Articular chondrocyte of knee joint (primary cell): ENCODE results near the gene GALNT4. TPM values are rescaled to one million over a fixed set of nuclear protein-coding genes. Genes with fewer than 3 reads are reported as not detected.

Source experiments
- small RNA-seq: library from RNA; depleted of rRNA; stranded (forward); fragments of <200 nt; gene quantifications from one replicate; pipeline ENCODE3, GENCODE V24; 2012
- total RNA-seq: library from RNA; depleted of rRNA; stranded (reverse); fragments of >200 nt; gene quantifications from 2 replicates; pipeline ENCODE4 v1.2.3, GENCODE V29; 2012

Gene GALNT4
- 23.3 and 31.1 TPM in 2 replicates for total RNA-seq

GRCh38 chr12:89524541-89525304 is at the start of gene GALNT4:
Gene GALNT4 (minus strand): TSS chr12:89524796. CDS start chr12:89524549, 247 bp downstream.

DNA sequence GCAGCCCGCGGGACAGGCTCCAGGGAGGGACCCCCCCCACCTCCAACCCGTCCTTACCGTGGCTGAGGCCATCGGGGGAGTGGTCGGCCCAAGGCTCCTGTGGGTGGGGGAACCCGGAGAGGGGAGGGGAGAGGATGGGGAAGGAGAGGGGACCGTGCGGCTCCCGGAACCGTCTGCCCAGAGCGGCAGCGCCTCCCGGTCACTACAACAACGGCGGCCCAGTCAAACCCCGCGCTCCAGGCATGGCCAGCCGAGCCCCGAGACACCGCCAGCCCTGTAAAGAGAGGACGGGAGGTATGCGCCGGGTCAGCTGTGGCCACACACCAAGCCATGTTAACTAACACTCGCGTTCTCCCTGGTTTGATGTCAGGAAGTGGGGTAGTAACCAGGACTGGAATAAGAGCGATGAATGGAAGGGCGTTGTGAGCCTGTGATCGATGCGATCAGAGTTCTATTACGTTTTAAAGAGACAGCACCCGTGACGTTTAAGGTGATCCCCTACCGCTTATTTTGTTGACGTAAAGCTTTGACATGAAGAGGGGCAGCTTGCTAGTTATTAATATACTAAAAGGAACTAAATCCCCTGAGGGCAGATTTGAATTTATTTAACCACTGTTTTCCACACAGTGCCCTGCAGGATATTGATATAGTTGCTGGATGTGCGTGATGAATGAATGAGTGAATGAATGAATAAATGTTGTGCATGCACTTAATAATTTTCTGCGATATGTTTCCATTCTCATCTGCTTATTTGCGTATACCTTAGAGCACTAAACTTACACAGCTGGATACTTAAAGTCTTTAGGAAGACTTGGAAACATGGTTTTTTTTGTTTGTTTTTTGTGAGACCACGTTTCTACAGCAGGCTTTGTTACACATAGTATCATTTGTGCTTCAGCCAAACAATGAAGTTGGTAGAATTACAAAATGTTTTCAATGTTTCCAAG is 1.5 kb upstream of the GALNT4 start, which contains the start of gene POC1B:
Gene POC1B (minus strand): TSS at position 224 of the 947 bp plus-strand sequence. CDS start 152 bp downstream, at position 72.

Small RNAs within 50 kb of the gene (small RNA-seq; reads per million reads assigned to genes)
- not detected for gene AC025034.2
- gene POC1B-GALNT4 = not detected

Other genes with a start within 250 kb of the GALNT4 start
- gene DUSP6, start 172.3 kb downstream of the GALNT4 start, total RNA-seq = 11.0 and 45.2 TPM in 2 replicates
- gene POC1B, start 1.3 kb upstream of the GALNT4 start, total RNA-seq = 17.2 and 22.9 TPM in 2 replicates
- gene ATP2B1, start 184.0 kb upstream of the GALNT4 start, total RNA-seq = 58.8 and 79.2 TPM in 2 replicates